T-helper 22 cell (primary cell): ENCODE results near the gene OR6X1.

Experiments
- DNase-seq: peaks from one replicate; pipeline ENCODE4 v3.0.0-alpha.2; 2020; ENCODE audit warnings: low read depth

OR6X1 gene, protein sequence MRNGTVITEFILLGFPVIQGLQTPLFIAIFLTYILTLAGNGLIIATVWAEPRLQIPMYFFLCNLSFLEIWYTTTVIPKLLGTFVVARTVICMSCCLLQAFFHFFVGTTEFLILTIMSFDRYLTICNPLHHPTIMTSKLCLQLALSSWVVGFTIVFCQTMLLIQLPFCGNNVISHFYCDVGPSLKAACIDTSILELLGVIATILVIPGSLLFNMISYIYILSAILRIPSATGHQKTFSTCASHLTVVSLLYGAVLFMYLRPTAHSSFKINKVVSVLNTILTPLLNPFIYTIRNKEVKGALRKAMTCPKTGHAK

DNA sequence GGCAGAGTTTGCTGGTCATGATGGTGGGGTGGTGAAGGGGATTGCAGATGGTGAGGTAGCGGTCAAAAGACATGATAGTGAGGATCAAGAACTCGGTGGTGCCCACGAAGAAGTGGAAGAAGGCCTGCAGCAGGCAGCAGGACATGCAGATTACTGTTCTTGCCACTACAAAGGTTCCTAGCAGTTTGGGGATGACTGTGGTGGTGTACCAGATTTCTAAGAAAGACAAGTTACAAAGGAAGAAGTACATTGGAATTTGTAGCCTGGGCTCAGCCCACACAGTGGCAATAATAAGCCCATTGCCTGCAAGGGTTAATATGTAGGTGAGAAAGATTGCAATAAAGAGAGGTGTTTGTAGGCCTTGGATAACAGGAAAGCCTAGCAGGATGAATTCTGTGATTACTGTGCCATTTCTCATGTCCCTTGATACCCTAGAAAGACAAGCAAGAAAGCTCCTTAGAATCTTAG lies at the start of gene OR6X1:
Gene OR6X1, minus strand, starts transcription at position 418 of the 468 bp plus-strand sequence. Its CDS starts 0 bp downstream, at position 418.
- no peak for DNase-seq

DNA sequence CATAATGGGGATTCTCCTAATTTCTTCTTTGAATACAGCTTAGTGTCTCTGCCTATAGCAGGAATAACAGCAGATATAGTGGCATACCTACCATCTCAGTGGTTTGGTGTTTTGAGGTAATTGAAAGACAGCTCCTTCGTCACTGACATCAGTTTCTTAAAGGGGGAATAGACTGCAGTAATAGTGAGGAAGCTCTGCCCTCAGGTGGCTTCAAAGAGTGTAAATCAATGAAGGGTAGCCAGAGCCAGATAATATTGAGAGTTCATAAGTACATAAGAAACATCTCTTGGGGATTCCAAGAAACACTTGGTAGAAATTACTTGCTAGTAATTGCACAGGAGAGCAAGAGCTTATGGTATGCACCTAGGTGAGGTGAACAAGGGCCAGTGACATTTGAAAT lies 47.4 kb upstream of the OR6X1 start:
- no peak for DNase-seq

DNA sequence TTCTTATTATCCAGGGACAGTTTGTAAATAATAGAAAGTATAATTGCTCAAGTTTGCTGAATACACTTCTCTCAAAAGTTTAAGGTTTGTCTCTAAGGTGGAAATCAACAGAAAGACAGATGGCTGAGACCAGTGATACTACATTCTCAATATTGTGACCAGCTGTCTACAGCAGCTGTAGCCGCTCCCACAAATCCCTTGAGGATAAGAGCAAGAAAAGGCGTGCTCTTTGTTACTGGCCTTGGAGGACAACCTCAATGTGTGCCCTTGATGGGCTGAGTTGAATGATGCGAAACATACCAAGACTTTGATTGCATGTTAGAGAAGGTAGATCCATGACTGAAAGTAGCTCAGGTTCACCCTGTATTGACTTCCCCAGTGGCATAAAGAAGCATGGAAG lies 45.7 kb upstream of the OR6X1 start:
- no peak for DNase-seq

DNA sequence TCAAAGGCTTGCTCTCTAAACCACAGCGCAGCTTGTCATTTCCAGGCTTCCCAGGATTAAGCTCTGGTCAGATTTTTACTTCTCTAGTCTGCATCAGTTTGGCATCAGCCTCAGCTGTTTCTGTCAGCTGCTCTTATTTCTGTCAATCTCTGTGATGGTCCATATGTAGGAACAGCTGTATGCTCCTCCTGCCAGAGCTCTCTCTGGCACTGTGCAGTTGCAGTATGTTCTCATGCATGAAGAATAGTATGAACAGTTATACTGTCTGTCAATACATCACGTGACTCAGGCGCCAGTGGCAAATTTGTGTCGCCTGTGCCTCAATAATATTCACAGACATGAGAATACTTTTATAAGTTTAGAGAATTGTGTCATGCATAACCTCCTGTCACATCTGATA lies 45.1 kb upstream of the OR6X1 start:
- no peak for DNase-seq

DNA sequence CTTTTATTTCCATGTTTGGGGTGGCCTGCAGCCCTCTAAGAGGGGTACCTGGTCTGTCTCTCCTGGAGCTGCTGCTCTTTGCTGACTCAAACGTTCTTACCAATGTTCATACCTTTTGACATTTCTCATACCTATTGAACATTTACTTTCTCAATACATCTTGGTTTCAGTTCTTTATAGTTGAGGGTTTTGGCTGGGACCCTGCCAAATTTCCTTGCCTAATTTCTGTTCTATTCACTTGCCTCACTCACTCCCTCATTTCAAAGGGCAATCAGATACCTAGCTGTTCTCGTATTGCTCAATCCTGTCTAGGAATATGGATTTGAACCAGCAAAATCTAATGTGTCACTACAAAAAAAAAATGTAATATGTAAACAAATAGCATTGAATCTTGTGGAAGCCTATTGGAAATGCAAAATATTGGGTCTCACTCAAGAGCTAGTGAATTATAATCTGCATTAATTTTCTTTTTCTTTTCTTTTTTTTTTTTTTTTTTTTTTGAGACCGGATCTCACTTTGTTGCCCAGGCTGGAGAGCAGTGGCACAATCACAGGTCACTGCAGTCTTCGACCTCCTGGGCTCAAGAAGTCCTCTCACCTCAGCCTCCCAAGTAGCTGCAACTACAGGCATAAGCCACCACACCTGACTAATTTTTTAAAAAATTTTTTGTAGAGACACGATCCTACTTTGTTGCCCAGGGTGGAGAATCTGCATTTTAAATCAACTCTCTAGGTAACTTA lies 44.4 kb upstream of the OR6X1 start:
- DNase-seq, result no peak

DNA sequence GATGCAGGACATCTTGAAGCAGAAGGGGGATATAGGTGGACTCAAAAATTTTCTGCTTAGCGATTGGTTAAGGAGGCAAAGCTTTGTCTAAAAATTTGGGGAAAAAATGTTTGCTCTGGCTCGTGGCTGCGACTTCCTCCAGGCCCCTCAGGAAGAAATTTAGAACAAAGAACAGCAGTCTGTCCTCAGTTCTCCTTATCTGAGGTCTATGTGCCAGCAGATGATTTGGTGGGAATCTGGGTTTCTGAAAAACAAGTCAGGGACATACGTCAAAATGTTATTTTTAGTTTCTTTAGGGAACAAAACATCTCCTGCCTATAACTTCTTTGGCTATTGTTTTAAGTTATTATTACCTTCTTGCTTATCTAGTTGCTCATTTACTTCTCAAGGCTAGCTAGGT lies 43.8 kb upstream of the OR6X1 start:
- no peak for DNase-seq

DNA sequence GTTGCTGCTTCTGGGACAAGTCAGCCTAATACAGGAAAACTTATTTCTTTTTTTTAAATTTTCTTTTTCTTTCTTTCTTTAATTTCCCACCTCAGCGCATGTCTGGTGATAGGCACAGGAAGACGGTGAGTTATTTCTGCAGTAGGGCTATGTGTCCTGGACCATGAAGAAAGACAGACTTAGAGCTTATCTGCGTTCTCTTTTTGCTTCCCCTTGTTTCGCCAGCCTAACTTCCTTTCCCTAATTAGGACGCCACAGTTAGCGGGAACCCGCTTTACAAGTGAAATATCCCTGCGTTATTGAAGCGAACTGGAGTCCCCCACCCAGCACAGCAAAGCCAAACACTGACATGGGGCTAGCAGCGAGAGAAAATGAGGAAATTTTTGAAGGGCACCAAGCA lies 43.2 kb upstream of the OR6X1 start:
- DNase-seq, result no peak

DNA sequence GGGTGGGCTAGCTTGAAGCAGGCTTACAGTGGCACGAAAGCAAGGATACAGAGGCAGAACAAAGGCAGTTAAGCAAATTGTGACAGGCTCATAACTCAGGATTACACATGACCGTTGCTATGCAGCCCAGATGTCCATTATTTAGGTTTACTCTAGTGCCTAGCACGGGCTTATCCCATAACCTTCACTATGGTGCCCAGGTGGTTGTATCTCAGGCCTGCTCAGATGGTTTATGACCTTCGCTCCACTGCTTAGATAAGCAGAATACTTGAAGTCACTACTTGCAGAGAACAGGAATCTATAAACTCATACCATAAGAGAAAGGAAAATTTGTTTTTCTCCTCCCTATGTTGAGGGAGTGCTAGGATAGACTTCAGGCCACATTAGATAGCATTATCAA lies 42.8 kb upstream of the OR6X1 start:
- DNase-seq, result no peak

DNA sequence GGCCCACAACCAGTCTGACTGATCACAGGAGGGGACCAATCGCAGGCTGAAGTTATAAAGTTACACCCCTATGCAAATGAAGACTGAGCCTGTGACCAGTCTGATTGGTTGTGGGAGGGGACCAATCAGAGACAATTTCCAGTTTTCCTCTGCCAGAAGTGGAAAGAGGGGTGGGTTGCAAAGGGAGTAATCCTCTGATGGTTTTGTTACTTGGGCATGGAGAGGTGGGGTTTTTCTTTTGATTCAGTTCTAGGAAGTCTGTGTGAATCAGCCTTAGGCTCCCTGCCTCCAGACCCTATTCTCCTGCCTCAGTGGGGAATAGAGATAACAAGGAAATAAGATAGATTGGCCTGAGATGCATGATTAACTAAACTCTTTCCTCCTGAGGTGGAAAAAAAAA lies 41.9 kb upstream of the OR6X1 start:
- no peak for DNase-seq

DNA sequence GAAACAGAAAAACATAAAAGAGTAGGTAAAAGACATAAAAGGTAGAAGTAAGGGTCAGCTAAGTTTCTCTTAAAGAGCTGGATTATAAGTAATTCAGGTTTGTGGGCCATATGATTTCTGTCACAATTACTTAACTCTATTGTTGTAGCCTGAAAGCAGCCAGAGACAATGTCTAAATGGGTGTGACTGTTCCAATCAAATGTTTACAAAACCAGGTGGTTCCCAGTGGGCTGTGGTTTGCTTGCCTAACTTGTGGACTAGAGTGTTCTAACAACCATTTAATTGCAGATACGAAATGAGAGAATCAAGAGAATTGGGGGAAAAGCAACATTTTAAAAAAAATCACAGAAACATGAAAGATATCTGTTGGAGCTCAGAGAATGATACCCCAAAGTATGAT lies 29.2 kb upstream of the OR6X1 start:
- DNase-seq, result no peak

DNA sequence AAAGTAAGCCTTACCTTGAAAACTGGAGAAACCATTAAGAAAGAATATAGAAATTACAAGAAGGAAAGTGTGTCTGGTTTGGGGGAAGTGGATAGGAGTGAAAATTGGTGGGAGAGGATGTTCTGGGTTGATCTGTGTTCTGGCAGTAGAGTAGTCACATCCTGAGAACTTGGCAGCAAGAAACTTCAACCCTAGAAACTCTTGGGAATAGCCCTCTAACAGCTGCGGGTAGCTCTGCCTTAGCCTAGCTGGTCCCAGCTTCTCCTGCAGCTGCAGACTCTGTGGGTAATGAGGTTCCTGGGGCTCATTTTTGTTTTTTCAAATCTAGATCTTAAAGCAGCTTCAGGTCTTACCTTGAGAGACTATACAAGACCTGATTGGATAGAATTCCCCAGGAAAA lies 24.2 kb upstream of the OR6X1 start:
- DNase-seq, result no peak

DNA sequence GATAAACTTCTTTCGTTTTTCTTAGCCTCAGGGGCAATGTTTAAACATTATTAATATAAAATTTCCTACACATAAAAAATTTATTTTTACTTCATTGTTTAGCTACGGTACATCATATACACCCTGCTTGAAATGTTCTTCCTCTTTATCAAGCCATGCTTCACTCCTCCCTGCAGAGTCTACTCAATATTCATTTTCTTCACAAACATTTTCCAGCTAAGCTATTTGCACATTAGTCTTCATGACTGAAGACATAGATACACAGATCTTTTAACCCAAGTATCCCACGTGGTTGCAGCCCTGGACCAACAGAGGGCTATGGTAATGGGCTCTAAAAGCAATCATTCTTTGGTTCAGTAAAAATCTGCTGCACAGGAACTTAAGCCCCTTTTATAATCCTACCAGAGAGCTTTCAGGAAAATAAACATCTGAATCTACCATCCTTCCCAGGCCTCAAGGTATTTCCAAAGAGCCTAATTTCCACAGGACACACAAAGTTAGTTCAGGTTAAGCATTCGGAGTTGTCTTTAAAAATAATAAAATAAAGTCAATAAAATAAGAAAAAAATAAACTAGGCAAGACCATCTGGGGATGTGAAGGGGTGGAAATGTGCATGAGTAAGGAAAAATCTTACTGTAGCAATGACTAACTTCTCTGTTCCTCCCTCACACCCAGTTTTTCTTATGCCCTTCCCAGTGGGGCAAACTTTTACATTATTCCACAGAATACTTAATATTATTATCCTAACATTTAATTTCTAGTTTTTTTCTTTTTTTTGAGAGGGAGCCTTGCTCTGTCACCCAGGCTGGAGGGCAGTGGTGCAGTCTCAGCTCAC lies 21.6 kb upstream of the OR6X1 start:
- DNase-seq, result no peak

DNA sequence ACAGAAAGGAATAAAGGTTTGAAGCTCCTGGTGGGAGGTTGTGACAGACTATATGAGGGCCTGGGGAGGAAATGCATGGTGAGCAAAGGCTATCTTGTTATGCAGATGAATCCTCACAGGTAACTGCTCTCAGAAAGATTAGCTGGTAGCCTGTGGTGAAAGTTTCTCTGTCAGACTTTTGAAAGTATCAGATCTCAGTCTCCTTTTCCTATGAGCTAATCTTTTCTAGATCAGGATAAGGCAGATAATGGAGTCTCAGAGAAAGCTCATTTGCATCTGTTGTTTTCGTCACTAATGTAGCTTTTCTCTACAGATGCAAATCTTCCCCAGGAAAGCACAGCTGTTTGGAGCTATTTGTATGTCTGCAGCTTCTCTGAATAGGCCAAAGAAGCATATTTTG lies 21.0 kb upstream of the OR6X1 start:
- no peak for DNase-seq

DNA sequence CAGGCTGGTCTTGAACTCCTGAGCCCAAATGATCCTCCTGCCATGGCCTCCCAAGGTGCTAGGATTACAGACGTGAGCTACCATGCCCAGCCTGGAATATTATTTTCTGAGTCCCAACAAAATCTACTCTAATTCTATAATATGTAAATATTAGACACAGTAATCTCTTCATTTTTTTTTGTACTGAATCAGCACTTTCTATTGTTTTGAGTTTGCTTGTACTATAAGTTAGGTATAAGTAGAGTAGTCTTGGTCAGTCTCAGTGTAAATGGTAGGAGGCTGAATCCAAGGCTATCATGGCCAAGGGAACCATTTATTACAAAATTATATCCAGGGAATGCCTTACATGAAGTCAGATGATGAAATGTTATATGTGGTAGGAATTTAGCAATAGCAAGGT lies 19.6 kb upstream of the OR6X1 start:
- DNase-seq, result no peak

DNA sequence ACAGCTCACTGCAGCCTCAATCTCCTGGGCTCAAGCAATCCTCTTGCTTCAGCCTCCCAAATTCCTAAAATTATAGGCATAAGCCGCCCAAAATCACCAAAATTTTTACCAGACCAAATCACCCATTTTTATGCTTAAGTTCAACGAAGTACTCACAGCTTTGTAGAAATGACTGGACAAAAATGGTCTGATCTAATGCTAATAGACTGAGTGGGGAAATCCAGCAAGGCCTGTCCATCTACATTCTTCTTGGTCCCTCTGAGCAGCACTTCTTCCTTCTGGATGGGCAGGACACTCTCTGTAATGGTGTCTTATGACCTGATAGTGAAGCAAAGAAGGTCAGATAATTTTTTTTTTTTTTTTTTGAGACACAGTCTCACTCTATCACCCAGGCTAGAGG lies 18.7 kb upstream of the OR6X1 start:
- no peak for DNase-seq

DNA sequence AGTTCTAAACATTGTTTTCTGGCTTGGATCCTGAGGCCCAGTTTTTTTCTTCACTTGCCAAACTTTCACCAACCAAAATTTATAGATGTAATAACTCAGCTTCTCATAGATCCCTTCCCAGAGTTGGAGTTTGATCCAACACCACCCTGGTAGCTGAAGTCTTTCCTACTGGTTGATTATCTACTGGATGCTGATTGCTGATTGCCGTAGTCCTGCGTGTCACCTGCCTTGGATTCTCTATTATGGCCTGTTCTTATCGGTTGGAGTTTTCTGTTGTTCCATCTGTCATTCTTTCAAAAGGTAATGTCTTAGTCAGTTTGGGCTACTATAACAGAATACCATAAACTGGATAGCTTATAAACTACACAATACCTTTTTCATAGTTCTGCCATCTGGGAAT lies 17.3 kb upstream of the OR6X1 start:
- DNase-seq, result no peak

DNA sequence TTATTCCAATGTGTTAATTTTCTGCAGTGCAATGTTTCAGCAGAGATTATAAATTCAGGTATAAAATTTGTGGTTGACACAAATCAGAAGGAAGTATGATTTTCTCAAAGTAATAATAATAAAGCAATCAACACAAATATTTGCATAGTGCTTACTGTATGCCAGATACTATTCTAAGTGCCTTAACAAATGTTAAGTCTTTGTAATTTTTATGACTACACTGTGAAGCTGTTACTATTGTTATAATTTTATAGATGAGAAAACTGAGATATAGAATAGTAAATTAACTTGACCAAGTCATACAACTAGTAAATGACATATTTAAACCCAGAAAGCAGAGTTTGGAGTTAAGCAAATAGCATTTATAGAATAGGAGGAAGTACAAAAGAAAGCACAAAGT lies 16.4 kb upstream of the OR6X1 start:
- DNase-seq, result no peak

DNA sequence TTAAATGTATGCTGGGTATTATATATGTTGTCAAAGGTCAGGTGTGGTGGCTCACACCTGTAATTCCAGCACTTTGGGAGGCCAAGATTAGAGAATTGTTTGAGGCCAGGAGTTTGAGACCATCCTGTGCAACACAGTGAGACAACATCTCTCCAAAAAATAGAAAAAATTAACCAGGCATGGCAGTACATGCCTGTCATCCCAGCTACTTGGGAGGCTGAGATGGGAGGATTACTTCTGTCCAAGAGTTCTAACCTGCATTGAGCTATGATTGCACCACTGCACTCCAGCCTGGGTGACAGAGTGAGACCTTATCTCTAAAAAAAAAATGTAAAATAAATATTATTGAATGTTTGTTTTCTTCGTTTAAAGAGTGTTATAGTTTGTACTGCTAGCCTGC lies 11.3 kb upstream of the OR6X1 start:
- DNase-seq, result no peak

DNA sequence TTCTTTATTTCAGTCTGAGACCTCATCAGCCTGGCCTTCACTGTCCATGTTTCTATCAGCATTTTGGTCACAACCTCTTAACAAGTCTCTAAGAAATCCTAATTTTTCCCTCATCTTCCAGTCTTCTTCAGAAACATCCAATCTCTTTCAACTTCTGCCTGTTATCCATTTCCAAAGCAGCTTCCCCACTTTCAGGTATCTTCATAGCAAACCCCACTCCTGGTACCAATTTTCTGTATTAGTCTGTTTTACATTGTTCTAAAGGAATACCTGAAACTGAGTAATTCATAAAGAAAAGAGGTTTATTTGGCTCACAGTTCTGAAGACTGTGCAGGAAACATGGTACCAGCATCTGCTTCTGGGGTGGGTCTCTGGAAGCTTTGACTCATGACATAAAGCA lies 8.1 kb upstream of the OR6X1 start:
- no peak for DNase-seq

DNA sequence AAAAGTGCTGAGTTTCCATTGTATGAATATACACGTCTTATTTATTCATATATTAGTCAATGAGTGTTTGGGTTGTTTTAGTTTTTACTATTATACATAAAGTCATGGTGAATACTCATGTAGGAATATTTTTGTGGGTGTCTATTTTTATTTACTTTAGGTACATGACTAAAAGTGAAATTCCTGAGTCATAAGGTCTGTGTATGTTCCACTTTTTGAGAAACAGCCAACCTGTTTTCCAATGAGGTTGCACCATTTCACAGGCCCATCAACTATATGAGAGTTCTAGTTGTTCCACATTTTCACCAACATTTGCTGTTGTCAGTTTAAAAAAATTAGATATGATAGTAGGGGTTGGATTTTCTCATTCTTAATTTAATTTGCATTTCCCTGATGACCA lies 6.6 kb upstream of the OR6X1 start:
- no peak for DNase-seq

DNA sequence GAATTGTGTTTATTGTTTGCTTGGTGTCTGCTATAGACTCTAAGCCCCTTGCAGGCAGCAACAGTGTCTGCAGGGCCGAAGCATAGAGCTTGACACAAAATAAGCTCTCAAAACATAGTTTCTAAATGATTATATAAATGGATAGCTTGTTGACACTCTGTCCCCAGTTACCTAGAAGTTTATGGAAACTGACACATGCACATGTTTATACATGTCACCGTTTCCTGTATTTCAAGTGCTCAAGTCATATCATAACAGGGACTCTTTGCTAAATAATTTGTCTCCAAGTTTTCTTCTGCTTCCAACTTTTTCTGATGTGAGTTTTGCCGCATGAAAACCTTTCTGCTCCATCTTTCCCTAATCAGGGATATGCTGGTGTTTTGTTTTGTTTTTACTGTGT lies 3.7 kb upstream of the OR6X1 start:
- no peak for DNase-seq

DNA sequence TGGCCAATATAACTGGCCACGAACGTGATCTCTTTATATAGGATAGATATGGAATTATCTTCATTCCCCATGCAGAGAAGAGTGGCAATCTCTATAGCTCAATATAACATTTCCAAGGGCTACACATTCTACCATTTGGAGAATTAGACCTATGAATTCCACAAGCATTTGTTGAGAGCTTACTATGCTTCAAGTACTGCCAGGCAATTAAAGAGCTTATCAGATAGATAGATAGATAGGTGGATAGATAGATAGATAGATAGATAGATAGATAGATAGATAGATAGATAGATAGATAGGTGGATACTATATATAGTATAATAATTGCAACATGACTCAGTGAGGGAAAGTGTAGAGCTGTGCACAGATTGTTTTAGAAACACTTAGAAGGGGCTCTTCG lies 1.5 kb upstream of the OR6X1 start:
- no peak for DNase-seq

DNA sequence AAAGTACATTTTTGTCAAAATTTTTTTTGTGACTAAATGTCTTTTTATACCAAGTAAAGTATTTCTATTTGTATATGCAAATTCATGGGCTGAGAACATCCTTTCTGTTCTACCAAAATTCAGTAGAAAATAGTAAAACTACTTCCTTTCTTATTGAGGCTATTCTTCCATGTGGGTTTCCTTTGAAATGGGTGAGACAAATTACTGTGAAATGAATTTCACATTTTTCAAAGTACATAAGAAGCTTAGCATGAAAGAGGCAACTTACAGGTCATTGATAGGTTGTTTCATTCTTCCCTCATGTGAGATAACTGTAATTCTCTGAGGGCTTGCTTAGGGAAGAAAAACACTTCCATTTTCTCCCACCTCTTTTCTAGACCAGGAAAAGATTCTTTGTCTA lies 1.0 kb upstream of the OR6X1 start:
- DNase-seq, result no peak
